Neuronal stem cell (in vitro differentiated cells): ENCODE results near the gene EEF1AKMT4.

Experiments used
- DNase-seq: peaks from one replicate; pipeline ENCODE4 v3.0.0-alpha.2; 2013; ENCODE audit warnings: low spot score
- H2AFZ ChIP-seq: one replicate; pipeline ENCODE4 v1.6.1; 2013; ENCODE audit warnings: mild to moderate bottlenecking, low read length, inconsistent platforms
- H2AK5ac ChIP-seq: 2 replicates; pipeline ENCODE4 v1.6.1; 2013; ENCODE audit warnings: low read depth, mild to moderate bottlenecking, inconsistent platforms, low read length, moderate library complexity, mixed read lengths
- H2BK120ac ChIP-seq: 2 replicates; pipeline ENCODE4 v1.6.1; 2013; ENCODE audit warnings: low read depth, mild to moderate bottlenecking, inconsistent platforms, low read length, moderate library complexity, mixed read lengths
- H2BK12ac ChIP-seq: one replicate; pipeline ENCODE4 v1.6.1; 2013; ENCODE audit warnings: low read length, inconsistent platforms
- H2BK15ac ChIP-seq: 2 replicates; pipeline ENCODE4 v1.6.1; 2013; ENCODE audit warnings: mild to moderate bottlenecking, low read length, inconsistent platforms, mixed read lengths
- H2BK5ac ChIP-seq: one replicate; pipeline ENCODE4 v1.6.1; 2013; ENCODE audit warnings: inconsistent platforms, mild to moderate bottlenecking, low read length, moderate library complexity
- H3K14ac ChIP-seq: one replicate; pipeline ENCODE4 v1.6.1; 2013; ENCODE audit warnings: low read length, inconsistent platforms
- H3K18ac ChIP-seq: 2 replicates; pipeline ENCODE4 v1.6.1; 2013; ENCODE audit warnings: low read length, inconsistent platforms
- H3K23ac ChIP-seq: 2 replicates; pipeline ENCODE4 v1.6.1; 2013; ENCODE audit warnings: low read depth, mild to moderate bottlenecking, mixed read lengths, low read length, inconsistent platforms; ENCODE audit not compliant: poor library complexity
- H3K27ac ChIP-seq: replicated peaks from 3 replicates; pipeline ENCODE4 v1.5.1; 2013; ENCODE audit warnings: low read length, inconsistent platforms
- H3K27me3 ChIP-seq, 3 experiments: 2 replicates each; pipeline ENCODE4 v1.6.1; 2013; ENCODE audit warnings: low read length in 3 of 3, mild to moderate bottlenecking in 2 of 3, inconsistent platforms in 1 of 3, low read depth in 1 of 3, mixed read lengths in 1 of 3, moderate library complexity in 1 of 3; ENCODE audit not compliant: control insufficient read depth in 3 of 3, insufficient read depth in 3 of 3
- H3K36me3 ChIP-seq, 2 donors: replicated peaks in 1 of 2; 2 replicates each; pipeline ENCODE4 v1.6.1; 2013; ENCODE audit warnings: low read length in 2 of 2; ENCODE audit not compliant: control insufficient read depth in 2 of 2, insufficient read depth in 2 of 2
- H3K4ac ChIP-seq: 2 replicates; pipeline ENCODE4 v1.6.1; 2013; ENCODE audit warnings: inconsistent platforms, mild to moderate bottlenecking, low read length, moderate library complexity
- H3K4me1 ChIP-seq, 2 donors: 1 replicate in 1 of 2; 2 replicates in 1 of 2; pipeline ENCODE4 v1.6.1; 2013; ENCODE audit warnings: low read length in 2 of 2, low read depth in 1 of 2; ENCODE audit not compliant: control insufficient read depth in 2 of 2, insufficient read depth in 1 of 2
- H3K4me2 ChIP-seq: one replicate; pipeline ENCODE4 v1.6.1; 2013; ENCODE audit warnings: mild to moderate bottlenecking, low read length, inconsistent platforms; ENCODE audit not compliant: insufficient read depth, poor library complexity, severe bottlenecking
- H3K4me3 ChIP-seq, 2 donors: 2 replicates each; pipeline ENCODE4 v1.5.1; 2013; ENCODE audit warnings: low read length in 2 of 2, mild to moderate bottlenecking in 2 of 2, inconsistent platforms in 1 of 2, moderate library complexity in 1 of 2
- H3K79me1 ChIP-seq: one replicate; pipeline ENCODE4 v1.6.1; 2013; ENCODE audit warnings: low read depth, mild to moderate bottlenecking, inconsistent platforms, low read length, moderate library complexity
- H3K9ac ChIP-seq: one replicate; pipeline ENCODE4 v1.6.1; 2013; ENCODE audit warnings: mild to moderate bottlenecking, low read depth, low read length, inconsistent platforms; ENCODE audit not compliant: poor library complexity
- H3K9me3 ChIP-seq, 2 donors: replicated peaks in 1 of 2; 2 replicates each; pipeline versions ENCODE3 to v1.6.1; 2013; ENCODE audit warnings: low read length in 2 of 2, mild to moderate bottlenecking in 2 of 2, inconsistent platforms in 1 of 2, low read depth in 1 of 2, mixed read lengths in 1 of 2, moderate library complexity in 1 of 2; ENCODE audit not compliant: control insufficient read depth in 2 of 2, insufficient read depth in 1 of 2
- H4K8ac ChIP-seq: one replicate; pipeline ENCODE4 v1.6.1; 2013; ENCODE audit warnings: low read depth, mild to moderate bottlenecking, inconsistent platforms, low read length, moderate library complexity
- H4K91ac ChIP-seq: one replicate; pipeline ENCODE4 v1.6.1; 2013; ENCODE audit warnings: low read length, low read depth, mild to moderate bottlenecking, inconsistent platforms; ENCODE audit not compliant: poor library complexity
- WGBS, 2 donors: extraction: QIAGEN DNeasy Blood & Tissue Kit; methylation state at CpG; one replicate each; pipeline ENCODE4 v1.1.7; 2013; ENCODE audit warnings: missing lambda C conversion rate in 2 of 2, mixed read lengths in 1 of 2; ENCODE audit not compliant: insufficient read length in 2 of 2, insufficient replicate concordance in 1 of 2; ENCODE audit errors: extremely low coverage in 2 of 2; 5-methylcytosine and 5-hydroxymethylcytosine counted together

Gene EEF1AKMT4

DNA sequence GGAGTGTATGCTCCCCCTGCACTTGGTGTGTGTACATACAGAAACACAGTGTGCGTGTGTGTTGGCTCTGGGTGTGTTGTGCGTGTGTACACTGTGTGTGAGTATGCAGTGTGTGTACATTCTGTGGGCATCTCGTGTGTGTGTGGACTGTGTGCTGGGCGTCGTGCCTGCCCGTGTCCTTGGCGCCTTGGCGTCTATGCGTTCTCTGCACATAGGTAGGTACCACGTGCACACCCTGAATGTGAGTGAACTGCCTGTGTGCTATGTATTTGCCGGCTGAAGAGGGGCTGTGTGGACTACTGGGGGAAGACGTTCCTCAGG is 25.9 kb downstream of the EEF1AKMT4 start:
- no peak overlapping the region for H2BK5ac ChIP-seq
- H3K27me3 ChIP-seq, result peaks cover 3 to 67% (median 33%) of the 10 kb centered on the region in 3 experiments
- peak overlapping the region; percentile 66 for H3K9ac ChIP-seq
- peak overlapping the region; percentile 91 for H2BK12ac ChIP-seq
- no peak overlapping the region for H3K27ac ChIP-seq
- H3K23ac ChIP-seq, result peak overlapping the region; percentile 50
- peaks cover 0 to 3% of the 10 kb centered on the region in 2 donors for H3K4me1 ChIP-seq
- no peak overlapping the region for H2BK15ac ChIP-seq
- H4K8ac ChIP-seq, result peak overlapping the region; percentile 84
- no peak overlapping the region for H3K4me3 ChIP-seq
- H3K18ac ChIP-seq, result no peak overlapping the region
- H3K4ac ChIP-seq, result no peak overlapping the region
- peaks cover 0 to 3% of the 10 kb centered on the region in 2 donors for H3K9me3 ChIP-seq
- H2AFZ ChIP-seq, result no peak overlapping the region
- no peak for DNase-seq
- no peak overlapping the region for H2AK5ac ChIP-seq
- no peak overlapping the region for H4K91ac ChIP-seq
- H3K4me2 ChIP-seq, result no peak overlapping the region
- no CpG with 5 or more reads among the region's 12 CpGs for WGBS, 2 donors
- H2BK120ac ChIP-seq, result no peak overlapping the region
- peak overlapping the region; percentile 3 for H3K14ac ChIP-seq
- no peaks in the 10 kb centered on the region for H3K36me3 ChIP-seq
- H3K79me1 ChIP-seq, result no peaks in the 10 kb centered on the region

DNA sequence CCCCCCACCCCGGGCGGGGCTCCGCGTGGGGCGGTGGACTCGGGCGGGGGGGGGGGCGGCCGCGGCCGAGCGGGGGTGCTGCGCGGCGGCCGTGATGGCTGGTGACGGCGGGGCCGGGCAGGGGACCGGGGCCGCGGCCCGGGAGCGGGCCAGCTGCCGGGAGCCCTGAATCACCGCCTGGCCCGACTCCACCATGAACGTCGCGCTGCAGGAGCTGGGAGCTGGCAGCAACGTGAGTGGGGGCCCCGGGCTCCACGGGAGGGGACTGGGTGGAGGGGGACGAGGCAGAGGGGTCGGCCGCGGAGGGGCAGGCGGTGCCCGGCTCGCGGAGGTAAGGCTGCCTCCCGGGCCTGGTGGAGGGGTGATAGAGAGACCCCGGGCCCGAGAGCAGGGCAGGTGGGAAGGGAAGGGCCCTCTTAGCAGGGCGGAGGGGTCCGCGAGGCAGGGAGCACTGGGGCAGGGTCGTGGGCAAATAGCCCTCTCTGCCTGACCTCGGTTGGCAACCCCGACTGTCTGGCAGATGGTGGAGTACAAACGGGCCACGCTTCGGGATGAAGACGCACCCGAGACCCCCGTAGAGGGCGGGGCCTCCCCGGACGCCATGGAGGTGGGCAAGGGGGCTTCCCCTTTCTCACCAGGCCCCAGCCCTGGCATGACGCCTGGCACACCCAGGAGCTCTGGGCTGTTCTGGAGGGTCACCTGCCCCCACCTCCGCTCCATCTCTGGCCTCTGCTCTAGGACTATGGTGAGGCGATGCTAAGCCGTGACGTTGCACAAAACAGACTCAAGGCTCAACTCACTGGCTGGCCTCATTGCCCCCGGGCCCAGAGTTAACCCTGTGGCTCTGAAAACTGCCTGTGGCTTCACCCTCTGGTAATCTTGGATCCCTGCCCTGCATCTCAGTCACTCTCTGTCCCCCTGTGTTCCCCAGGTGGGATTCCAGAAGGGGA is 26.8 kb downstream of the EEF1AKMT4 start, which contains the start of gene ECE2:
ECE2 (plus strand) TSS at position 62 of the 950 bp plus-strand sequence; CDS start at position 194, 132 bp downstream.
- Histone ChIP-seq H3K23ac (peak within 1 kb of the TSS; percentile 50), H2AFZ (peak within 1 kb of the TSS; percentile 75), H3K18ac (peak within 1 kb of the TSS; percentile 60), H2BK5ac (no peak within 1 kb of the TSS), H3K14ac (peak within 1 kb of the TSS; percentile 50), H3K4ac (peak within 1 kb of the TSS; percentile 28), H2BK12ac (peak within 1 kb of the TSS; percentile 91), H3K4me1 (peaks cover 0 to 3% of the 10 kb centered on the region in 2 donors), H2BK120ac (no peak within 1 kb of the TSS), H3K4me3 (peak within 1 kb of the TSS in 1 of 2 donors; percentile 45), H3K9me3 (peaks cover 0 to 3% of the 10 kb centered on the region in 2 donors), H3K4me2 (peak within 1 kb of the TSS; percentile 38), H3K27me3 (peaks cover 3 to 70% (median 33%) of the 10 kb centered on the region in 3 experiments), H2BK15ac (no peak within 1 kb of the TSS), H3K79me1 (no peaks in the 10 kb centered on the region), H2AK5ac (peak within 1 kb of the TSS; percentile 71), H4K91ac (no peak within 1 kb of the TSS), H3K27ac (no peak within 1 kb of the TSS), H4K8ac (peak within 1 kb of the TSS; percentile 84), H3K9ac (peak within 1 kb of the TSS; percentile 66), H3K36me3 (no peaks in the 10 kb centered on the region)
- WGBS, 2 donors, result no CpG with 5 or more reads among the region's 65 CpGs
- no peak for DNase-seq

DNA sequence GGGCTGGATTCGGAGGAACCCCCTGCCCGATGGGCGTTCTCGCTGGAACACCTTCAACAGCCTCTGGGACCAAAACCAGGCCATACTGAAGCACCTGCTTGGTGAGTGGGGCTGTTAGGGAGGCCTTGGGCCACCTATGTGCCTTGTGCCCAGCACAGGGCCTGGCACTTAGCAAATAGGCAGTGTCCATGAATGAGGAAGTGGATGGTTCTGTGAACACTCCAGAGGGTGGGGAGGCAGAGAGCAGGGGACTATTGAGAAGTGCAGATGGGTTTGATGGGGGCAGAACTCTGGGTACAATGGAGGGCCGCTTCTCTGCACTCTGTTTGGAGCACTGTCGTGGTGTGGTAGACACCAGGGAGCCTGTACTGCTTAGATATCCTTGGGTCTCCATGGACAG is 27.9 kb downstream of the EEF1AKMT4 start:
- Histone ChIP-seq H3K4me1 (peaks cover 0 to 3% of the 10 kb centered on the region in 2 donors), H3K14ac (no peak overlapping the region), H2BK15ac (no peak overlapping the region), H3K27me3 (peaks cover 3 to 78% (median 33%) of the 10 kb centered on the region in 3 experiments), H3K4me2 (no peak overlapping the region), H3K4ac (no peak overlapping the region), H4K91ac (no peak overlapping the region), H3K36me3 (no peaks in the 10 kb centered on the region), H2BK5ac (no peak overlapping the region), H2AK5ac (peak overlapping the region; percentile 27), H3K9ac (no peak overlapping the region), H3K4me3 (no peak overlapping the region), H3K79me1 (no peaks in the 10 kb centered on the region), H3K23ac (no peak overlapping the region), H3K9me3 (peaks cover 0 to 3% of the 10 kb centered on the region in 2 donors), H4K8ac (no peak overlapping the region), H2AFZ (no peak overlapping the region), H2BK12ac (no peak overlapping the region), H2BK120ac (no peak overlapping the region), H3K27ac (no peak overlapping the region), H3K18ac (no peak overlapping the region)
- DNase-seq, result no peak
- no CpG with 5 or more reads among the region's 6 CpGs for WGBS, 2 donors

DNA sequence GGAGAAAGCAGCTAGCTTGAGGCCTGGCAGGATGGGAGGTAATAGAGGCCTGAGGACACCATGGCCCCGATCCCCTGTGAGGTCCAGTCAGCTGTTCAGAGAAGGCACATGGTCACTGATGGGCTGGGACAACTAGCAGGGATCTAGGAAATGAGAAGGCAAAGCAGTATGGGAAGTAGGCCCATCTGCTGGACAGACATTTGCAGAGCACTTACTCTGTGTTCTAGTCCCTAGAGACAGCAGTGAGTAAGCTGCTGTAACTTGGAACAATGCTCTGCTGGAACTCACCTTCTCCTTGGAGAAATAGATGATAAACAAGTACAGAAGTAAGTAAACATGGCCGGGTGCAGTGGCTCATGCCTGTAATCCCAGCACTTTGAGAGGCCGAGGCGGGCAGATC is 33.5 kb downstream of the EEF1AKMT4 start:
- no peak overlapping the region for H3K27ac ChIP-seq
- no peak overlapping the region for H3K4me3 ChIP-seq
- H3K18ac ChIP-seq, result no peak overlapping the region
- H2BK120ac ChIP-seq, result no peak overlapping the region
- no peaks in the 10 kb centered on the region for H3K36me3 ChIP-seq
- H2AFZ ChIP-seq, result no peak overlapping the region
- no peak overlapping the region for H2AK5ac ChIP-seq
- H3K23ac ChIP-seq, result no peak overlapping the region
- no peak overlapping the region for H3K14ac ChIP-seq
- no peak for DNase-seq
- H3K4ac ChIP-seq, result no peak overlapping the region
- no peak overlapping the region for H4K91ac ChIP-seq
- H3K4me1 ChIP-seq, result peaks cover 0 to 2% of the 10 kb centered on the region in 2 donors
- H2BK5ac ChIP-seq, result no peak overlapping the region
- no peak overlapping the region for H2BK15ac ChIP-seq
- H2BK12ac ChIP-seq, result no peak overlapping the region
- no CpG with 5 or more reads among the region's 4 CpGs for WGBS, 2 donors
- H3K79me1 ChIP-seq, result no peaks in the 10 kb centered on the region
- no peak overlapping the region for H3K4me2 ChIP-seq
- H3K9me3 ChIP-seq, result no peaks in the 10 kb centered on the region
- H4K8ac ChIP-seq, result no peak overlapping the region
- peaks cover 0 to 46% (median 1%) of the 10 kb centered on the region in 3 experiments for H3K27me3 ChIP-seq
- H3K9ac ChIP-seq, result no peak overlapping the region
